RWPE2 (cell line): Measurements from ENCODE around the gene FASTK.

ENCODE experiments used
- ATAC-seq: fragments of 200-7000 bp; cut with Tn5 transposase; 3 replicates; pipeline ENCODE4 v1.9.1; 2021; ENCODE audit warnings: low read depth
- DNase-seq: peaks from one replicate; pipeline ENCODE4 v3.0.0-alpha.2; 2020; ENCODE audit warnings: low spot score
- H3K27ac ChIP-seq: fragments of 450-650 bp; 2 replicates; pipeline ENCODE4 v1.5.1; 2017; ENCODE audit warnings: mild to moderate bottlenecking; ENCODE audit not compliant: poor library complexity, severe bottlenecking
- H3K27me3 ChIP-seq: fragments of 250-450 bp; sonication (Bioruptor Pico); 2 replicates; pipeline ENCODE4 v1.5.1; 2021; ENCODE audit warnings: mild to moderate bottlenecking, moderate library complexity; ENCODE audit not compliant: insufficient read depth, poor library complexity, severe bottlenecking
- H3K36me3 ChIP-seq: fragments of 250-450 bp; sonication (Bioruptor Pico); 2 replicates; pipeline ENCODE4 v1.5.1; 2020; ENCODE audit warnings: low read depth, mild to moderate bottlenecking, moderate library complexity
- H3K4me1 ChIP-seq: fragments of 250-450 bp; sonication (Bioruptor Pico); 2 replicates; pipeline ENCODE4 v1.5.1; 2021; ENCODE audit warnings: mild to moderate bottlenecking, moderate library complexity; ENCODE audit not compliant: insufficient read depth, poor library complexity, severe bottlenecking
- H3K4me3 ChIP-seq: fragments of 250-450 bp; sonication (Bioruptor Pico); 2 replicates; pipeline ENCODE4 v1.5.1; 2021; ENCODE audit warnings: mild to moderate bottlenecking, moderate library complexity; ENCODE audit not compliant: severe bottlenecking
- H3K9me3 ChIP-seq: fragments of 250-450 bp; sonication (Bioruptor Pico); 2 replicates; pipeline ENCODE4 v1.5.1; 2021; ENCODE audit warnings: mild to moderate bottlenecking, moderate library complexity; ENCODE audit not compliant: severe bottlenecking
- CTCF ChIP-seq: fragments of 450-650 bp; IDR thresholded peaks from one replicate; pipeline ENCODE4 v1.5.1; 2017; ENCODE audit warnings: mild to moderate bottlenecking, moderate library complexity; ENCODE audit not compliant: poor library complexity, severe bottlenecking

Gene FASTK

GRCh38 chr7:151070574-151070960, 10.0 kb downstream of the FASTK start:
- Histone ChIP-seq H3K9me3 (no peaks in the 10 kb centered on the region), H3K4me1 (no peaks in the 10 kb centered on the region), H3K4me3 (no peak overlapping the region), H3K36me3 (peaks cover 82% of the 10 kb centered on the region), H3K27me3 (no peaks in the 10 kb centered on the region), H3K27ac (no peak overlapping the region)
- TF ChIP-seq CTCF = no peak
- no peak for ATAC-seq
- no peak for DNase-seq

- H3K36me3 ChIP-seq = peaks cover 82% of the 10 kb centered on the region
- TF ChIP-seq CTCF = no peak
- no peak overlapping the region for H3K4me3 ChIP-seq
- no peaks in the 10 kb centered on the region for H3K4me1 ChIP-seq
- no peaks in the 10 kb centered on the region for H3K27me3 ChIP-seq
- DNase-seq (no peak), ATAC-seq (no peak)
- H3K27ac ChIP-seq = no peak overlapping the region
- H3K9me3 ChIP-seq = no peaks in the 10 kb centered on the region
Observed at GRCh38 chr7:151069841-151070573, 10.6 kb downstream of the FASTK start.

- no peak for DNase-seq
- Histone ChIP-seq H3K36me3 (peaks cover 80% of the 10 kb centered on the region), H3K4me1 (peaks cover 2% of the 10 kb centered on the region), H3K27ac (no peak overlapping the region), H3K27me3 (no peaks in the 10 kb centered on the region), H3K4me3 (no peak overlapping the region), H3K9me3 (no peaks in the 10 kb centered on the region)
- ATAC-seq = no peak
- TF ChIP-seq CTCF = no peak
Observed at GRCh38 chr7:151068069-151068773, 12.4 kb downstream of the FASTK start.

- no peak for ATAC-seq
- Histone ChIP-seq H3K36me3 (peaks cover 62% of the 10 kb centered on the region), H3K27me3 (no peaks in the 10 kb centered on the region), H3K4me1 (peaks cover 18% of the 10 kb centered on the region), H3K27ac (no peak overlapping the region), H3K4me3 (no peak overlapping the region), H3K9me3 (no peaks in the 10 kb centered on the region)
- no peak for TF ChIP-seq CTCF
- DNase-seq = no peak
Observed at GRCh38 chr7:151066273-151066974, 14.2 kb downstream of the FASTK start.
